Stimulated activated CD4-positive, alpha-beta T cell treated with anti-CD3 and anti-CD28 coated beads, TNF-alpha, amount 100 ng/mL, for 24 hours (primary cell): ENCODE measurements around the gene BUB1B.
"Not testable (repeated sequence)": the region's sequence is repeated elsewhere in the genome, so short reads cannot be mapped to it uniquely, and the experiment has no call there.

ENCODE experiments used
- DNase-seq, 3 experiments: peaks; one replicate each; pipeline ENCODE4 v3.0.0-alpha.2; 2020; ENCODE audit warnings: low read depth in 3 of 3

Gene BUB1B

GRCh38 chr15:40160689-40161688 lies at the start of gene BUB1B:
TSS of gene BUB1B (plus strand) at chr15:40161069. CDS start at chr15:40161221, 152 bp downstream.
- DNase-seq: peak; percentile 78 to 91 (median 90)

- no peak for DNase-seq
Measured at GRCh38 chr15:40111888-40112287, 49.0 kb upstream of the BUB1B start.

- no peak for DNase-seq
Measured at GRCh38 chr15:40112789-40113188, 48.1 kb upstream of the BUB1B start.

GRCh38 chr15:40114218-40114617 lies 46.7 kb upstream of the BUB1B start:
- no peak for DNase-seq

- DNase-seq: not testable (repeated sequence)
Measured at GRCh38 chr15:40115106-40115505, 45.8 kb upstream of the BUB1B start.

- DNase-seq: no peak
Measured at GRCh38 chr15:40115670-40116093, 45.2 kb upstream of the BUB1B start.

GRCh38 chr15:40118473-40118872 lies 42.4 kb upstream of the BUB1B start:
- no peak for DNase-seq

- DNase-seq: no peak
Measured at GRCh38 chr15:40121911-40122638, 38.8 kb upstream of the BUB1B start.

GRCh38 chr15:40122989-40123388 lies 37.9 kb upstream of the BUB1B start:
- not testable (repeated sequence) for DNase-seq

- DNase-seq: not testable (repeated sequence)
Measured at GRCh38 chr15:40123863-40124262, 37.0 kb upstream of the BUB1B start.

GRCh38 chr15:40124333-40124732 lies 36.5 kb upstream of the BUB1B start:
- DNase-seq: not testable (repeated sequence)

- not testable (repeated sequence) for DNase-seq
Measured at GRCh38 chr15:40124807-40125285, 36.0 kb upstream of the BUB1B start.

- DNase-seq: no peak
Measured at GRCh38 chr15:40125950-40126349, 34.9 kb upstream of the BUB1B start.

- DNase-seq: no peak
Measured at GRCh38 chr15:40128766-40129660, 31.9 kb upstream of the BUB1B start.

- no peak for DNase-seq
Measured at GRCh38 chr15:40130118-40130517, 30.8 kb upstream of the BUB1B start.

GRCh38 chr15:40130799-40131502 lies 29.9 kb upstream of the BUB1B start:
- no peak for DNase-seq

GRCh38 chr15:40133544-40133943 lies 27.3 kb upstream of the BUB1B start:
- DNase-seq: no peak

- DNase-seq: no peak
Measured at GRCh38 chr15:40134885-40135284, 26.0 kb upstream of the BUB1B start.

GRCh38 chr15:40135846-40136450 lies 24.9 kb upstream of the BUB1B start:
- DNase-seq: not testable (repeated sequence)
